HEK293 (cell line): ENCODE data around the gene ACOT12.

Experiments
- CTCF ChIA-PET: fragments of 350-600 bp; formaldehyde crosslinking; extraction: SDS; loops from one replicate; lab custom pipeline; 2021; ENCODE audit warnings: antibody characterized with exemption; lab: Yijun Ruan, JAX
- POLR2A ChIA-PET: fragments of 300-600 bp; formaldehyde crosslinking; extraction: SDS; loops from one replicate; lab custom pipeline; 2020; ENCODE audit warnings: antibody characterized with exemption, inconsistent platforms; lab: Yijun Ruan, JAX
- H3K27ac ChIP-seq: fragments of 200-500 bp; sonication (Bioruptor generic); 2 replicates; pipeline ENCODE4 v1.5.1; 2014; ENCODE audit warnings: low read depth, low read length, control low read depth, inconsistent platforms; ENCODE audit errors: extremely low read depth
- H3K36me3 ChIP-seq, 2 experiments: fragments of 200-500 bp in 1 of 2; sonication (Bioruptor generic) in 1 of 2; 1 replicate in 1 of 2; 2 replicates in 1 of 2; pipeline ENCODE4 v1.5.1; 2014 to 2017; ENCODE audit warnings: inconsistent platforms in 2 of 2, low read length in 2 of 2; ENCODE audit not compliant: control insufficient read depth in 2 of 2, insufficient read depth in 1 of 2
- H3K4me1 ChIP-seq: fragments of 200-500 bp; sonication (Bioruptor generic); 2 replicates; pipeline ENCODE4 v1.5.1; 2014; ENCODE audit warnings: mild to moderate bottlenecking, low read length, inconsistent platforms; ENCODE audit not compliant: control insufficient read depth, insufficient read depth
- H3K4me3 ChIP-seq: 2 replicates; pipeline ENCODE4 v1.5.1; 2011; ENCODE audit warnings: low read depth, mild to moderate bottlenecking, control low read depth, low read length, moderate library complexity
- H3K9me3 ChIP-seq: fragments of 200-500 bp; sonication (Bioruptor generic); 2 replicates; pipeline ENCODE4 v1.5.1; 2014; ENCODE audit warnings: low read depth, low read length, inconsistent platforms; ENCODE audit not compliant: control insufficient read depth, insufficient read depth
- ELK4 ChIP-seq: IDR thresholded peaks from 2 replicates; pipeline ENCODE4 v1.6.1; 2011; ENCODE audit warnings: mild to moderate bottlenecking, low read depth, low read length, borderline replicate concordance
- GFI1B ChIP-seq: fragments of 450-650 bp; formaldehyde crosslinking; IDR thresholded peaks from 2 replicates; pipeline ENCODE4 v1.5.1; 2016; ENCODE audit warnings: missing biosample characterization, missing genetic modification characterization
- HOXC10 ChIP-seq: sonication (generic); formaldehyde crosslinking; IDR thresholded peaks from 2 replicates; pipeline ENCODE4 v1.8.1; 2023; ENCODE audit warnings: mild to moderate bottlenecking, missing genetic modification reagents
- KLF17 ChIP-seq: fragments of 450-650 bp; formaldehyde crosslinking; IDR thresholded peaks from 2 replicates; pipeline ENCODE4 v1.5.1; 2016; ENCODE audit warnings: missing biosample characterization, missing genetic modification characterization
- ZBTB26 ChIP-seq: fragments of 450-650 bp; formaldehyde crosslinking; optimal IDR thresholded peaks from 2 replicates; pipeline ENCODE3; 2016; ENCODE audit warnings: missing biosample characterization, mild to moderate bottlenecking, missing genetic modification characterization
- ZBTB44 ChIP-seq: fragments of 450-650 bp; IDR thresholded peaks from 2 replicates; pipeline ENCODE4 v1.5.1; 2018; ENCODE audit warnings: missing biosample characterization, mild to moderate bottlenecking, missing genetic modification characterization
- ZNF121 ChIP-seq: fragments of 450-650 bp; formaldehyde crosslinking; IDR thresholded peaks from 2 replicates; pipeline ENCODE4 v1.5.1; 2016; ENCODE audit warnings: missing biosample characterization, missing genetic modification characterization
- ZNF155 ChIP-seq: fragments of 450-650 bp; formaldehyde crosslinking; IDR thresholded peaks from 2 replicates; pipeline ENCODE4 v1.5.1; 2016; ENCODE audit warnings: missing biosample characterization, missing genetic modification characterization
- ZNF169 ChIP-seq: fragments of 450-650 bp; formaldehyde crosslinking; IDR thresholded peaks from 2 replicates; pipeline ENCODE4 v1.5.1; 2016; ENCODE audit warnings: missing biosample characterization, missing genetic modification characterization
- ZNF2 ChIP-seq: fragments of 450-650 bp; formaldehyde crosslinking; IDR thresholded peaks from 2 replicates; pipeline ENCODE4 v1.5.1; 2016; ENCODE audit warnings: missing biosample characterization, missing genetic modification characterization
- ZNF324 ChIP-seq: fragments of 450-650 bp; formaldehyde crosslinking; IDR thresholded peaks from 2 replicates; pipeline ENCODE4 v1.5.1; 2016; ENCODE audit warnings: missing biosample characterization, missing genetic modification characterization
- ZNF621 ChIP-seq: fragments of 450-650 bp; formaldehyde crosslinking; IDR thresholded peaks from 2 replicates; pipeline ENCODE4 v1.5.1; 2017; ENCODE audit warnings: missing biosample characterization, missing genetic modification characterization
- ZNF791 ChIP-seq: fragments of 450-650 bp; formaldehyde crosslinking; IDR thresholded peaks from 2 replicates; pipeline ENCODE4 v1.5.1; 2016; ENCODE audit warnings: missing biosample characterization, missing genetic modification characterization
- ZNF830 ChIP-seq: fragments of 450-650 bp; IDR thresholded peaks from 2 replicates; pipeline ENCODE4 v1.5.0; 2018; ENCODE audit warnings: missing biosample characterization, missing genetic modification characterization, low read depth, mild to moderate bottlenecking, moderate library complexity
- TF ChIP-seq, protein P1 (sequence below): fragments of 450-650 bp; formaldehyde crosslinking; IDR thresholded peaks from 2 replicates; pipeline ENCODE4 v1.5.1; 2017; ENCODE audit warnings: missing biosample characterization, missing genetic modification characterization
- TF ChIP-seq, protein P2 (sequence below): fragments of 450-650 bp; formaldehyde crosslinking; IDR thresholded peaks from 2 replicates; pipeline ENCODE4 v1.5.1; 2016; ENCODE audit warnings: missing biosample characterization, missing genetic modification characterization
- TF ChIP-seq, protein P3 (sequence below): fragments of 450-650 bp; formaldehyde crosslinking; IDR thresholded peaks from 2 replicates; pipeline ENCODE4 v1.5.0; 2017; ENCODE audit warnings: missing biosample characterization, missing genetic modification characterization, borderline replicate concordance

ACOT12 gene

DNA sequence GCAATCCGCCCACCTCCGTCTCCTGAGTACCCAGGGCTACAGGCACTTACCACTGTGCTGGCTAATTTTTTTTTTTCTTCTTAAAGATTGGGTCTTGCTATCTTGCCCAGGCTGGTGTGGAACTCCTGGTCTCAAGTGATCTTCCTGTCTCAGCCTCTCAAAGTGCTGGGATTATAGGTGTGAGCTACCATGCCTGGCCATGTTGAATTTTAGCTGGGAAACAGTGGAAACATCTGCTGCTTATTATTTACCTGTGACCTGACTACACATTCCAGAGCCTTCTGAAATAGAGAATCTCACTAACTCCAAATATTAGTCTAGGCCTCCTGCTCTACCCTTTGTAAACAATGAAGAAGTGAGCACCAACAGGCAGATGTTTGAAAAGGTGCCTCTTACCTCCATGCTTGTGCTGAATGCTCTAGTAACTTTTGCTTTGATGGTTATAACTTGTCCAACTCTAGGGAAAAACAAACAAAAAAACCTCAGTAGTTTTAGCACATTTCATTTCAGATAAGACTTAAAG lies 22.5 kb downstream of the ACOT12 start:
- no peaks in the 10 kb centered on the region for H3K36me3 ChIP-seq
- POLR2A ChIA-PET, result no interaction called here
- H3K27ac ChIP-seq, result no peak overlapping the region
- no peak overlapping the region for H3K4me3 ChIP-seq
- H3K9me3 ChIP-seq, result no peaks in the 10 kb centered on the region
- TF ChIP-seq ELK4 (no peak), KLF17 (tag by site-specific recombination) (no peak)
- TF ChIP-seq, protein P1, sequence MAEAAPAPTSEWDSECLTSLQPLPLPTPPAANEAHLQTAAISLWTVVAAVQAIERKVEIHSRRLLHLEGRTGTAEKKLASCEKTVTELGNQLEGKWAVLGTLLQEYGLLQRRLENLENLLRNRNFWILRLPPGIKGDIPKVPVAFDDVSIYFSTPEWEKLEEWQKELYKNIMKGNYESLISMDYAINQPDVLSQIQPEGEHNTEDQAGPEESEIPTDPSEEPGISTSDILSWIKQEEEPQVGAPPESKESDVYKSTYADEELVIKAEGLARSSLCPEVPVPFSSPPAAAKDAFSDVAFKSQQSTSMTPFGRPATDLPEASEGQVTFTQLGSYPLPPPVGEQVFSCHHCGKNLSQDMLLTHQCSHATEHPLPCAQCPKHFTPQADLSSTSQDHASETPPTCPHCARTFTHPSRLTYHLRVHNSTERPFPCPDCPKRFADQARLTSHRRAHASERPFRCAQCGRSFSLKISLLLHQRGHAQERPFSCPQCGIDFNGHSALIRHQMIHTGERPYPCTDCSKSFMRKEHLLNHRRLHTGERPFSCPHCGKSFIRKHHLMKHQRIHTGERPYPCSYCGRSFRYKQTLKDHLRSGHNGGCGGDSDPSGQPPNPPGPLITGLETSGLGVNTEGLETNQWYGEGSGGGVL (tag by site-specific recombination), result no peak
- no peaks in the 10 kb centered on the region for H3K4me1 ChIP-seq
- CTCF ChIA-PET, result no interaction called here

DNA sequence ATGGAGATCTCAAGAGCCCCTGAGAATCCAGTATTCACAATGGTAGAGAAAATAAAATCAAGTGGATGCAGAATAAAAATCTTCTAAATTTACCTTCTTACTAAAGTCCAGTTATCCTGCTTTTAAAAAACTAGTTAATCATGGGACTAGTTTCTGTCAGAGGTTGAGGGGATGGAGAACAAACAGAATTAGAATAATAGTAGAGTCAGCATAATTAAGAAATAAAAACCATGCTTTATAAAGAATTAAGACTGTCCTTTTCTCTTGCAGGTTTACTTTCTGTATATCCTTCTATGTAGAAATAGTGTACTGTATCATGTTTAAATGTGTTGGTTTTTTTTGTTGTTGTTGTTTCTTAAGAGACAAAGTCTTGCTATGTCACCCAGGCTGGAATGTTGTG lies 23.0 kb downstream of the ACOT12 start:
- TF ChIP-seq ZBTB44 (tag by site-specific recombination), result no peak
- TF ChIP-seq ZNF324 (tag by site-specific recombination), result no peak
- TF ChIP-seq ZNF121 (tag by site-specific recombination), result no peak
- TF ChIP-seq ZNF791, result no peak
- TF ChIP-seq ZNF169 (tag by site-specific recombination), result no peak
- no peak for TF ChIP-seq ZBTB26 (tag by site-specific recombination)
- TF ChIP-seq ZNF621, result no peak
- TF ChIP-seq ZNF155, result no peak
- TF ChIP-seq ZNF2 (tag by site-specific recombination), result no peak
- no peak for TF ChIP-seq HOXC10 (CRISPR knock-in tag)
- no peak for TF ChIP-seq ZNF830 (tag by site-specific recombination)
- no peak for TF ChIP-seq GFI1B (tag by site-specific recombination)
- TF ChIP-seq, protein P2, sequence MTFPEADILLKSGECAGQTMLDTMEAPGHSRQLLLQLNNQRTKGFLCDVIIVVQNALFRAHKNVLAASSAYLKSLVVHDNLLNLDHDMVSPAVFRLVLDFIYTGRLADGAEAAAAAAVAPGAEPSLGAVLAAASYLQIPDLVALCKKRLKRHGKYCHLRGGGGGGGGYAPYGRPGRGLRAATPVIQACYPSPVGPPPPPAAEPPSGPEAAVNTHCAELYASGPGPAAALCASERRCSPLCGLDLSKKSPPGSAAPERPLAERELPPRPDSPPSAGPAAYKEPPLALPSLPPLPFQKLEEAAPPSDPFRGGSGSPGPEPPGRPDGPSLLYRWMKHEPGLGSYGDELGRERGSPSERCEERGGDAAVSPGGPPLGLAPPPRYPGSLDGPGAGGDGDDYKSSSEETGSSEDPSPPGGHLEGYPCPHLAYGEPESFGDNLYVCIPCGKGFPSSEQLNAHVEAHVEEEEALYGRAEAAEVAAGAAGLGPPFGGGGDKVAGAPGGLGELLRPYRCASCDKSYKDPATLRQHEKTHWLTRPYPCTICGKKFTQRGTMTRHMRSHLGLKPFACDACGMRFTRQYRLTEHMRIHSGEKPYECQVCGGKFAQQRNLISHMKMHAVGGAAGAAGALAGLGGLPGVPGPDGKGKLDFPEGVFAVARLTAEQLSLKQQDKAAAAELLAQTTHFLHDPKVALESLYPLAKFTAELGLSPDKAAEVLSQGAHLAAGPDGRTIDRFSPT (tag by site-specific recombination), result no peak
- TF ChIP-seq, protein P3, sequence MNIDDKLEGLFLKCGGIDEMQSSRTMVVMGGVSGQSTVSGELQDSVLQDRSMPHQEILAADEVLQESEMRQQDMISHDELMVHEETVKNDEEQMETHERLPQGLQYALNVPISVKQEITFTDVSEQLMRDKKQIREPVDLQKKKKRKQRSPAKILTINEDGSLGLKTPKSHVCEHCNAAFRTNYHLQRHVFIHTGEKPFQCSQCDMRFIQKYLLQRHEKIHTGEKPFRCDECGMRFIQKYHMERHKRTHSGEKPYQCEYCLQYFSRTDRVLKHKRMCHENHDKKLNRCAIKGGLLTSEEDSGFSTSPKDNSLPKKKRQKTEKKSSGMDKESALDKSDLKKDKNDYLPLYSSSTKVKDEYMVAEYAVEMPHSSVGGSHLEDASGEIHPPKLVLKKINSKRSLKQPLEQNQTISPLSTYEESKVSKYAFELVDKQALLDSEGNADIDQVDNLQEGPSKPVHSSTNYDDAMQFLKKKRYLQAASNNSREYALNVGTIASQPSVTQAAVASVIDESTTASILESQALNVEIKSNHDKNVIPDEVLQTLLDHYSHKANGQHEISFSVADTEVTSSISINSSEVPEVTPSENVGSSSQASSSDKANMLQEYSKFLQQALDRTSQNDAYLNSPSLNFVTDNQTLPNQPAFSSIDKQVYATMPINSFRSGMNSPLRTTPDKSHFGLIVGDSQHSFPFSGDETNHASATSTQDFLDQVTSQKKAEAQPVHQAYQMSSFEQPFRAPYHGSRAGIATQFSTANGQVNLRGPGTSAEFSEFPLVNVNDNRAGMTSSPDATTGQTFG (tag by site-specific recombination), result no peak
- ChIA-PET CTCF (interaction anchor here (0.7 kb wide), 1 partner anchor 1768 kb away, joined by 3 read pairs; no protein-coding TSS in a partner anchor), POLR2A (no interaction called here)
- H3K27ac ChIP-seq, result no peak overlapping the region
- no peaks in the 10 kb centered on the region for H3K4me1 ChIP-seq
- H3K4me3 ChIP-seq, result no peak overlapping the region
- H3K9me3 ChIP-seq, result no peaks in the 10 kb centered on the region
- no peaks in the 10 kb centered on the region for H3K36me3 ChIP-seq
